ENCODE measurements around the gene ZDHHC15. TPM values are rescaled to one million over a fixed set of nuclear protein-coding genes. Genes with fewer than 3 reads are reported as not detected.
"Not testable (repeated sequence)": the region's sequence is repeated elsewhere in the genome, so short reads cannot be mapped to it uniquely, and the experiment has no call there.

ZDHHC15 gene, protein sequence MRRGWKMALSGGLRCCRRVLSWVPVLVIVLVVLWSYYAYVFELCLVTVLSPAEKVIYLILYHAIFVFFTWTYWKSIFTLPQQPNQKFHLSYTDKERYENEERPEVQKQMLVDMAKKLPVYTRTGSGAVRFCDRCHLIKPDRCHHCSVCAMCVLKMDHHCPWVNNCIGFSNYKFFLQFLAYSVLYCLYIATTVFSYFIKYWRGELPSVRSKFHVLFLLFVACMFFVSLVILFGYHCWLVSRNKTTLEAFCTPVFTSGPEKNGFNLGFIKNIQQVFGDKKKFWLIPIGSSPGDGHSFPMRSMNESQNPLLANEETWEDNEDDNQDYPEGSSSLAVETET
- 0.13 and 0.14 TPM in 2 replicates for total RNA-seq

DNA sequence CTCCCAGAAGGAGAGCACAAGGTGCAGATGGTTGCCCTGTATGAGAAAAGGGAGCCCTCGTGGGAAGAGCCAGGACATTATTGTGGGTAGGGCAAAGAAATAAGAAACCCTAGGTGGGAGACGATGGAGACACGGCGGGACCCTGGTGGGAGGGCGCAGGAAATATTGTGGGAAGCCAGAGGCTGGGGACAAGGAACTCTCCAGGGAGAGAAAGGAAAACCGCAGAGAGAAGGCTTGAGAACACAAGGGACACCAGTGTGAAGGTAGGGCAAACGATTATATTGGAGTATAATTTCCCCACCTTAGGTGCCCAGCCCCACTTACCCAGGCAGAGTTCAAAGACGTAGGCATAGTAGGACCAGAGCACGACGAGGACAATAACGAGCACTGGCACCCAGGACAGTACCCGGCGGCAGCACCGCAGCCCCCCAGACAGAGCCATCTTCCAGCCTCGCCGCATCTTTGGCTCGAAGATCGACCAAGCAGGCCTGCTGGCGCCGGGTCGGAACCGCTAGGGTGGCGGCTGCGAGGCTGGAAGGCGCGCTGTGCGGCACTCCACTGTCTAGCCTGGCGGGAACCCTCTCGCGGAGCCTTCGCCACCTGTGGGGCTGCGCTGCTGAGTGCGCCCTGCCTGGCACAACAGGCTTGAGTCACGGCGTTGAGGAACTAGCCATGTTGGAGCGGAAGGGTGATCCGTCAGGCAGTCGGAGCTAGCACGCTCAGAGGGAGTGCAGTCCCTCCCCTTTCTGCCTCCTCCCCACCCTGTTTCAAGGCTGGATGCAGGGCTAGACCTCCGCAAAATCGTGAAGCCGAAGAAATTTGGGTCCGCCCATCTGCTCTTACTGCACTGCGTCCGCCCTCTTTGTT is at the start of gene ZDHHC15:
TSS of gene ZDHHC15 (minus strand) at position 473 of the 867 bp plus-strand sequence. CDS start at position 460, 13 bp downstream.
- DNase-seq (ENCODE audit: low read depth, low spot score), result no peak

GRCh38 chrX:75560544-75560943 is 37.7 kb upstream of the ZDHHC15 start:
- not testable (repeated sequence) for DNase-seq (ENCODE audit: low read depth, low spot score)

GRCh38 chrX:75547783-75548182 is 24.9 kb upstream of the ZDHHC15 start:
- DNase-seq (ENCODE audit: low read depth, low spot score), result no peak

GRCh38 chrX:75546724-75547511 is 24.1 kb upstream of the ZDHHC15 start:
- DNase-seq (ENCODE audit: low read depth, low spot score), result no peak

- no peak for DNase-seq (ENCODE audit: low read depth, low spot score)
These were observed 21.9 kb upstream of the ZDHHC15 start for GRCh38 chrX:75544786-75545185.

DNA sequence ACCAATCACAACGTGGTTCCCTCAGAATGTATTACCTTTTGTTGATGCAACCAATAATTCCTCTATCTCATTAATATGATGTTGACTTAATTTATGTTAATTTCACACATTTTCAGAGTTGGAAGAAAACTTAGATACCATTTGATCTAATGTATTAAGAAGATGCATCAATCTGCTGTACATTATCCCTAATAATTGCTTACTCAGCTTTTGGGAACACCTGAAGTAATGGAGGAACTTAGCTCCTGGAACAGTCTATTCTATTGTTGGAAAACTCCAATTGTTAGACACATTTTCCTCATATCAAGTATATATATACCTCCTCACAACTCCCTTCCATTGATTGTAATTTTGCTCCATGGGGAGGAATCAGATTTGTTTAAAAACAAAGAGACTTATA is 38.9 kb downstream of the ZDHHC15 start:
- no peak for DNase-seq (ENCODE audit: low read depth, low spot score)

- not testable (repeated sequence) for DNase-seq (ENCODE audit: low read depth, low spot score)
These were observed 61.1 kb downstream of the ZDHHC15 start for GRCh38 chrX:75461780-75462179.

DNA sequence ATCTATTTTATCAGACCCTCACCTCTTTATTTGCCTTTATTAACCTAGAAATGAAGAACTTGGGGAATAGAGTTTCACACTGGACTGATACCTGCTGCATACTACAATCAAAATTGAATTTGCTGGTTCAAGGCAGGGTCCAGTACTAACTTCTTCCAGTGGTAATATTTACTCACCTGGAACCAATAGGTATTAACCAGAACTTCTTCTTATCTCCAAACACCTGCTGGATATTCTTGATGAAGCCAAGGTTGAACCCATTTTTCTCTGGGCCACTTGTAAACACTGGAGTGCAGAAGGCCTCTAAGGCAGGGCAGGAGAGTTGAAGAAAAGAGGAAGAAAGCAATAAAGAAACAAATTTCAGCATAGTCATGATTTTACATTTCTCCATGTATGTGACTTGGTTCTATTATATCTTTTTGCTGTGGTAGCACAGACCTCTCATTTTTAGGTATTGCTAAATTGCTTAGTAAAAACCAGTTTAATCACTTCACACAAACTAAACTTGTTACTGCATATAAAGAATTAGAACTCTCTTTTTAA is 101.1 kb downstream of the ZDHHC15 start:
- DNase-seq (ENCODE audit: low read depth, low spot score), result no peak

- not testable (repeated sequence) for DNase-seq (ENCODE audit: low read depth, low spot score)
These were observed 115.7 kb downstream of the ZDHHC15 start for GRCh38 chrX:75407153-75407552.

- no peak for DNase-seq (ENCODE audit: low read depth, low spot score)
These were observed 132.4 kb downstream of the ZDHHC15 start for GRCh38 chrX:75390470-75390869.

DNA sequence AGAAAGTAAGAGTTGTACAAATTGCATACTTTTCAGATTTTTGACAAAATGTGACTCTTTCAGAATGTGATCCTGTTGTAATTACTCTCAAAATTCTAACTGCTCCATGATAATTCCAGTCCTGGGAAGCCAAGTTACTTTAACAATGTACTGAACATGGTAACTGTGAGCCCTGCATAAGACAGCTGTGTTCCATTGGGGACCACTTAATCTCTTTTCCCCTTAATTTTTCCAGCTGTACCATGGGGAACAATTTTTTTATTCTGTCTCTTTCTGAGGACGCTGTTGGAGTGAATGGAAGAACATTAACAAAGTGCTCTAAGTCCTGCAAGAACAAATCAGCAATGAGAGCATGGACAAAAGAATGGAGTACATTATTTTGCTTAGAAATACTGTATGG is 153.1 kb downstream of the ZDHHC15 start:
- DNase-seq (ENCODE audit: low read depth, low spot score), result no peak

DNA sequence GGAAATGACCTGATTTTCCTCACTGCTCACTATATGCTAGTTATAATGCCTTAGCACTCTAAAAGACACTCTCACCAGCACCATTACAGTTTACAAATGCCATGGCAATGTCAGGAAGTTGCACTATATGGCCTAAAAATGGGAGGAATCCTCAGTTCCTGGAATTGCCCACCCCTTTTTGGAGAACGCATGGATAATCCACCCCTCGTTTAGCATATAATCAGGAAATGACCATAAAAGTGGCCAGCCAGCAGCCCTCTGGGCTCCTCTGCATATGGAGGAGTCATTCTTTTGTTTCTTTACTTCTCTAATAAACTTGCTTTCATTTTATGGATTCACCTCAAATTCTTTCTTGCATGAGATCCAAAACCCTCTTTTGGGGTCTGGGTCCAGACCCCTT is 156.0 kb downstream of the ZDHHC15 start:
- DNase-seq (ENCODE audit: low read depth, low spot score), result no peak

DNA sequence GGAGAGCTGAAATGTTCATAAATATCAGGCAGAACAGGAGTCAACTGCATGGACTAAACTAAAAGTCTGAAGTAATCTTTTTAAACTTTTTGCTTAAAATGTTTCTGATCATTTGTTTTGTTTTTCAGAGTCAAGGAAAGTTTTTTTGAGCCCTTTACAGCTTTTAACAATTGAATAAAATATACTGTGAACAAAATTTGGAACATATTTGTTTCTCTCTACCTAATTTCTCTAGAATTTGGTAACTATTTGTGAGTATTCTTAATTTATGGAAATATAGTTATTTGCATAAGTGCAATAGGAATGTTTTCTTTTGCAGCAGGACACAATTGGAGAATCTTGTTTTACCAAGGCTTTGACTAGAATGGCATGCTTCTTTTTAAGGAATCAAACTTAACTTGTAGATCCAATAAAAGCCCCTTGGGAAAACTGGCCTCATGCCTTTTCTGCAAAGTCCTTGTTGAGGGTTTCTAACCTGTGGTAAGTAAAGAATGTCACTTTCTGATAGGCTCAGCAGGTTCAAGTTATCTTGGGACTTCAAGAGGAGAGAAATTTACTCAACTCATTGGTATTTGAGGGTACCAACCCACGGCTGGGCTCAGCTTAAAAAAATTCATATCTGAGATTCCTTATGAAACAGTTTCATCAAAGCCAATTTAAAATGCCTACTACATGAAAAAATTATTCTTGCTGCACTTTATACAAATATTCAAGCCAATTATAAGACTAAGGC is 157.4 kb downstream of the ZDHHC15 start:
- DNase-seq (ENCODE audit: low read depth, low spot score), result no peak

DNA sequence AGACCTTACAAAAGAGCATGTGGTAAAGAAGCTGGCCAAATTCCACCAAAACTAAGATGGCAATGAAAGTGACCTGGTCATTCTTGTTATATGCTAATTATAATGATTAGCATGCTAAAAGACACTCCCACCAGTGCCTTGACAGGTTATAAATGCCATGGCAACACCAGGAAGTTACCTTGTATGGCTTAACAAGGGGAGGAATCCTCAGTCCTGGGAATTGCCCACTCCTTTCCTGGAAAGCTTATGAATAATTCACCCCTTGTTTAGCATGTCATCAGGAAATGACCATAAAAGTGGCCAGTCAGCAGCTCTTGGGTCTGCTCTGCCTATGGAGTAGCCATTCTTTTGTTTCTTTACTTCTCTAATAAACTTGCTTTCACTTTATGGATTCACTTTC is 161.0 kb downstream of the ZDHHC15 start:
- no peak for DNase-seq (ENCODE audit: low read depth, low spot score)

- not testable (repeated sequence) for DNase-seq (ENCODE audit: low read depth, low spot score)
These were observed 174.2 kb downstream of the ZDHHC15 start for GRCh38 chrX:75348601-75349000.

DNA sequence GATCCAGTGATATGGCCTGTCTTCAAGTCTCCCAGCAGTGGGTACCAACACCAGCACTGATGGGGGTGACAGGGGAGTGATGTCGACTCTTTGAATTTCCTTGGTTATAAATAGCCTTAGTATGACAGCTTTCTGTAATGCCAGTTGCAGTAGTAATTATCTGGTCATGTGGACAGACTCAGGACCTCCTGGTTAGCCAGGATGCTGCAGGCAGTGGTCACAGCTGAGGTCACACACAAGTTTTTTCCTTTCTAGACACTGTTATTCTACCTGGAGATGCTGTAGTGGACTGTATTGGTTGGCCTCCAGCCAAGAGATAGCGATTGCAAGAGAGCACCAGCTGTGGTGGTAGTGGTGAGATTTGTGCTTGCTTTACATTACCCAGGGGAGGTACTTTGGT is 185.3 kb downstream of the ZDHHC15 start:
- no peak for DNase-seq (ENCODE audit: low read depth, low spot score)

DNA sequence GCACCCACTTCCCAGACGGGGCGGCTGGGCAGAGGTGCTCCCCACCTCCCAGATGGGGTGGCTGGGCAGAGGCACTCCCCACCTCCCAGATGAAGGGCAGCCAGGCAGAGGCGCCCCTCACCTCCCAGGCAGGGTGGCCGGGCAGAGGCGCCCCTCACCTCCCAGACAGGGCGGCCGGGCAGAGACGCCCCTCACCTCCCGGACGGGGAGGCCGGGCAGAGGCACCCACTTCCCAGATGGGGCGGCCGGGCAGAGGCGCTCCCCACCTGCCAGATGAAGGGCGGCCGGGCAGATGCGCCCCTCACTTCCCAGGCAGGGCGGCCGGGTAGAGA is 187.7 kb downstream of the ZDHHC15 start:
- no peak for DNase-seq (ENCODE audit: low read depth, low spot score)

DNA sequence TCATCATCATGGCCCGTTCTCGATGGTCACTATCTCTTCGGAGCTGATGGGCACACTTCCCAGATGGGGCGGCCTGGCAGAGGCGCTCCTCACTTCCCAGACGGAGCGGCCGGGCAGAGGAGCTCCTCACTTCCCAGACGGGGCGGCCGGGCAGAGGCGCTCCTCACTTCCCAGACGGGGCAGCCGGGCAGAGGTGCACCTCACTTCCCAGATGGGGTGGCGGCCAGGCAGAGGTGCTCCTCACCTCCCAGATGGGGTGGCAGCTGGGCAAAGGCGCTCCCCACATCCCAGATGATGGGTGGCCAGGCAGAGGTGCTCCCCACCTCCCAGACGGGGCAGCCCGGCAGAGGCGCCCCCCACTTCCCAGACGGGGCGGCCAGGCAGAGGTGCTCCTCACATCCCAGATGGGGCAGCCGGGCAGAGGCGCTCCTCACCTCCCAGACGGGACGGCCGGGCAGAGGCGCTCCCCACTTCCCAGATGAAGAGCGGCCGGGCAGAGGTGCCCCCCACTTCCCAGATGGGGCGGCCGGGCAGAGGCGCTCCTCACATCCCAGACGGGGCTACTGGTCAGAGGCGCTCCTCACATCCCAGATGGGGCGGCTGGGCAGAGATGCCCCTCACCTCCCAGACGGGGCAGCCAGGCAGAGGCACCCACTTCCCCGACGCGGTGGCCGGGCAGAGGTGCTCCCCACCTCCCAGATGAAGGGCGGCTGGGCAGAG is 188.3 kb downstream of the ZDHHC15 start:
- not testable (repeated sequence) for DNase-seq (ENCODE audit: low read depth, low spot score)

GRCh38 chrX:75327607-75328006 is 195.2 kb downstream of the ZDHHC15 start:
- no peak for DNase-seq (ENCODE audit: low read depth, low spot score)
